Measurements from ENCODE around the gene CENPX. TPM values are rescaled to one million over a fixed set of nuclear protein-coding genes. Genes with fewer than 3 reads are reported as not detected.

CENPX gene
- total RNA-seq, 1 donor from 2014 or later: 38.7 TPM

DNA sequence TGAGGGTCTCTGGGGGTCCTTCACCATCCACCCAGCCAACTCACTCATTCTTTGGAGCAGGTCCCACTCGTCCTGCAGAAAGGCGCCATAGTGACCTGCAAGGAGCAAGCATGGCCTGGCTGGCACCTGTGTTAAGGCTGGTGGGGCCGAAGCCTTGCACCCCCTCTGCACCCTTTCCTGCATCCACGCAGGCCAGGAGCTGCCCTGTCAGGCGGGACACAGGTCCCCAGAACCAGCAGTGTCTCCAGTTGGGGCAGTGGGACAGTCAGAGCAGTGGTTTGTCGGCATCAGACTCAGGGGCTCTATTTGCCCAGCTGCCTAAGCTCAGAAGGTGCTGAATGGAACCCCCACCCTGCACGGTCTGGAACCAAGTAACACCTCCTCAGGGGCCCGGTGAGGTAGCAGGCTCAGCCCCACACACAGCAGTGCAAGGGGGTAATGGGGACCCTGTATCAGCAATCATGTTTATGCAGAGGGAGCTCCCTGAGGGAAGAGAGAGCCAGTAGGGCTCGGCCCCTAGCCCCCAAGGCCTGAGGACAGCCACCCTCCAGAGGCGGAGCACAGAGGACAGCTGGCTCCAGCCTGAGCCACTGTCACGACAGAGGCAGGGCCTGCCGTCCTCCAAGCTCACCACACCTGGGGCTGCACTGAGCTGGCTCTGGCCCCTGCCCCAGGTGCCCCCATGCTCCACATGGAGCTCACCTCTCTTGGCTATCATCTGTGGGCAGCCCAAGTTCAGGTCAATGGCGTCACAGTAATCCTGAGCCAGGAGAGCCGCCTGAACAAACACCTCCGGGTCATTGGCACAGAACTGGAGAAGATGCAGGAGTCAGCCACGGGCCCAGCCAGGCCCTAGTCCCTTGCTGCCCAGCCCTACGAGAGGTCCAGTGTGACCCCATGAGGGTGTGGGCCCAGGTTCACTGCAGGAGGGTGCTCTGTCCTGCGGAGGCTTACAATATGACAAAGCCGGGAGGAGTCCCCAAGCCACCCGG lies 41.0 kb upstream of the CENPX start:
- FAIRE-seq: no peak
- no peak for TF ChIP-seq CTCF (IDR thresholded peaks at IDR 0.05; ENCODE audit: insufficient read depth, low read length, severe bottlenecking)
- no peak overlapping the region for H3K4me3 ChIP-seq (ENCODE audit: low read depth, low read length)
- DNase-seq (ENCODE audit: low read depth): no peak
- peaks cover 37% of the 10 kb centered on the region for H3K36me3 ChIP-seq (ENCODE audit: control insufficient read depth, insufficient read depth, low read length)
- no peaks in the 10 kb centered on the region for H3K27me3 ChIP-seq (ENCODE audit: control insufficient read depth, insufficient read depth, low read length)

GRCh38 chr17:82062984-82063368 lies 40.3 kb upstream of the CENPX start:
- Histone ChIP-seq H3K4me3 (ENCODE audit: low read depth, low read length) (no peak overlapping the region), H3K36me3 (ENCODE audit: control insufficient read depth, insufficient read depth, low read length) (peaks cover 39% of the 10 kb centered on the region), H3K27me3 (ENCODE audit: control insufficient read depth, insufficient read depth, low read length) (no peaks in the 10 kb centered on the region)
- no peak for DNase-seq (ENCODE audit: low read depth)
- no peak for TF ChIP-seq CTCF (IDR thresholded peaks at IDR 0.05; ENCODE audit: insufficient read depth, low read length, severe bottlenecking)
- FAIRE-seq: no peak

DNA sequence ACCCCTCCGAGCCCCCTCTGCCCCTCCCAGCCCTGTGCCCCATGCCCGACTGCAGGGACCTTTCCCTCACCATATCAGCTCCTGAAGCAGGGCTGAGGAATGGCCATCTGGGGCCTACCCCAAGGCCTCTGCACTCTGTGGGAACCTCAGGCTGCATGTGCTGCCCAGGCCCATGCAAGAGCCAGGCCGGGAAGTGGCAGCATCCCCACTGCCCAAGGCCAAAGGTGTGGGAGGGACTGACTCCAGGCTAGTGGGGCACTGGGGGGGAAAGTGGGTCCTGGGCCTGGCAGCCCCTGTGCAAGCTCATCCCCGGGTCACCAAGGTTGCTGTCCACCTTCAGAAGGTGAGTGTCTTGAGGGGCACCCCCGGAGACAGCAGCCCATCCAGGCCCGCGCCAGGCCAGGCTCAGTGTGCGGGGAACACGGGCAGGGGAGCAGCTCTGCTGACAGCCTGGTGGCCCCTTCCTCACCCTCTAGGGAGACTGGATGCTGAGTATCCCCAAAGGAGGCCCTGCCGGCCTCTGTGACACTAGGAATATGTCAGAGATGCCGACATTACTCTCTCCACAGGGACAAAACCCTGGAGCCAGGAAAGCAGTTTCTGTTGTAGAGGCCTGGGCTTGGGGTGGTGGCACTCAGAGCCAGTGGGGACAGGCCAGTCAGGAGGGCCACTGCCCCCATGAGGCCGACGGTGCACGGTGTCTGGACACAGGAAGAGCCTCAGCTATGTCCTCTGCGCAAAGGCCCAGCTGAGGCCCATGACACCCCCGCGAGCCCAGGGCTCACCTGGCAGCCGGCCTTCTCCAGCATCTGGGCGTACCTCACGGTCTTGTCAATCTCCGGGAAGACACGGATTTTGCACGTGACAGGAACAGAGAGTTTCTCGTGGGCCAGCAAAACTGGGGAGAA lies 39.7 kb upstream of the CENPX start:
- H3K4me3 ChIP-seq (ENCODE audit: low read depth, low read length): no peak overlapping the region
- DNase-seq (ENCODE audit: low read depth) (no peak), FAIRE-seq (no peak)
- TF ChIP-seq CTCF (IDR thresholded peaks at IDR 0.05; ENCODE audit: insufficient read depth, low read length, severe bottlenecking): no peak
- H3K36me3 ChIP-seq (ENCODE audit: control insufficient read depth, insufficient read depth, low read length): peaks cover 39% of the 10 kb centered on the region
- no peaks in the 10 kb centered on the region for H3K27me3 ChIP-seq (ENCODE audit: control insufficient read depth, insufficient read depth, low read length)

- peaks cover 46% of the 10 kb centered on the region for H3K36me3 ChIP-seq (ENCODE audit: control insufficient read depth, insufficient read depth, low read length)
- no peak overlapping the region for H3K4me3 ChIP-seq (ENCODE audit: low read depth, low read length)
- TF ChIP-seq CTCF (IDR thresholded peaks at IDR 0.05; ENCODE audit: insufficient read depth, low read length, severe bottlenecking): no peak
- no peaks in the 10 kb centered on the region for H3K27me3 ChIP-seq (ENCODE audit: control insufficient read depth, insufficient read depth, low read length)
- FAIRE-seq (no peak), DNase-seq (ENCODE audit: low read depth) (no peak)
Observed at GRCh38 chr17:82061047-82061925, 38.6 kb upstream of the CENPX start.

GRCh38 chr17:82060614-82061013 lies 37.9 kb upstream of the CENPX start:
- FAIRE-seq: peak; percentile 13
- Histone ChIP-seq H3K4me3 (ENCODE audit: low read depth, low read length) (no peak overlapping the region), H3K36me3 (ENCODE audit: control insufficient read depth, insufficient read depth, low read length) (peaks cover 52% of the 10 kb centered on the region), H3K27me3 (ENCODE audit: control insufficient read depth, insufficient read depth, low read length) (no peaks in the 10 kb centered on the region)
- DNase-seq (ENCODE audit: low read depth): no peak
- no peak for TF ChIP-seq CTCF (IDR thresholded peaks at IDR 0.05; ENCODE audit: insufficient read depth, low read length, severe bottlenecking)
